ENCODE data around the gene KCTD1. TPM values are rescaled to one million over a fixed set of nuclear protein-coding genes. Genes with fewer than 3 reads are reported as not detected.
A peak's percentile ranks its signal among the peaks of the same experiment; 100 is the strongest.

The KCTD1 gene
- total and polyA plus RNA-seq, 2 donors from 2014 or later, result 48.5 to 83.7 TPM

GRCh38 chr18:26546875-26547645 is 1.3 kb downstream of the KCTD1 start:
- Histone ChIP-seq H3K4me1 (ENCODE audit: control insufficient read depth in 2 of 3, insufficient read depth in 2 of 3, low read depth in 1 of 3, low read length in 3 of 3) (peaks cover 0 to 29% (median 10%) of the 10 kb centered on the region in 3 donors), H3K27me3 (ENCODE audit: control insufficient read depth, insufficient read depth, low read length) (peaks cover 6% of the 10 kb centered on the region), H3K9ac (ENCODE audit: low read length in 3 of 3) (peak overlapping the region in 2 of 3 donors; percentile 33 to 68), H3K9me3 (ENCODE audit: control insufficient read depth in 2 of 3, insufficient read depth in 1 of 3, low read length in 3 of 3) (no peaks in the 10 kb centered on the region), H3K27ac (ENCODE audit: low read depth in 2 of 2, low read length in 2 of 2) (peak overlapping the region; percentile 25 to 87), H3K4me3 (ENCODE audit: low read length in 3 of 3) (peak overlapping the region; percentile 64 to 71 (median 68)), H3K36me3 (ENCODE audit: control insufficient read depth in 2 of 3, insufficient read depth in 3 of 3, low read length in 3 of 3) (no peaks in the 10 kb centered on the region)
- peak in 4 of 5 donors; percentile 57 to 80 (median 69) for DNase-seq
- no peak for FAIRE-seq
- TF ChIP-seq CTCF (IDR thresholded peaks at IDR 0.05; ENCODE audit: borderline replicate concordance, extremely low read depth, insufficient read depth), result no peak
- intact Hi-C loops (cut with DNase I), result no loop called here

- intact Hi-C loops (cut with DNase I), result no loop called here
- DNase-seq (peak in 3 of 5 donors; percentile 43 to 88 (median 82)), FAIRE-seq (no peak)
- H3K36me3 ChIP-seq (ENCODE audit: control insufficient read depth in 2 of 3, insufficient read depth in 3 of 3, low read length in 3 of 3), result no peaks in the 10 kb centered on the region
- peaks cover 2% of the 10 kb centered on the region for H3K27me3 ChIP-seq (ENCODE audit: control insufficient read depth, insufficient read depth, low read length)
- peaks cover 0 to 29% (median 10%) of the 10 kb centered on the region in 3 donors for H3K4me1 ChIP-seq (ENCODE audit: control insufficient read depth in 2 of 3, insufficient read depth in 2 of 3, low read depth in 1 of 3, low read length in 3 of 3)
- no peaks in the 10 kb centered on the region for H3K9me3 ChIP-seq (ENCODE audit: control insufficient read depth in 2 of 3, insufficient read depth in 1 of 3, low read length in 3 of 3)
- peak overlapping the region; percentile 46 to 47 for H3K27ac ChIP-seq (ENCODE audit: low read depth in 2 of 2, low read length in 2 of 2)
- peak overlapping the region; percentile 60 to 71 (median 67) for H3K4me3 ChIP-seq (ENCODE audit: low read length in 3 of 3)
- TF ChIP-seq CTCF (IDR thresholded peaks at IDR 0.05; ENCODE audit: borderline replicate concordance, extremely low read depth, insufficient read depth), result no peak
- peak overlapping the region in 2 of 3 donors; percentile 32 to 68 for H3K9ac ChIP-seq (ENCODE audit: low read length in 3 of 3)
These were observed 2.0 kb downstream of the KCTD1 start for GRCh38 chr18:26546170-26546874.

GRCh38 chr18:26545335-26546123 is 2.8 kb downstream of the KCTD1 start:
- H3K36me3 ChIP-seq (ENCODE audit: control insufficient read depth in 2 of 3, insufficient read depth in 3 of 3, low read length in 3 of 3), result no peaks in the 10 kb centered on the region
- peaks cover 0 to 29% (median 8%) of the 10 kb centered on the region in 3 donors for H3K4me1 ChIP-seq (ENCODE audit: control insufficient read depth in 2 of 3, insufficient read depth in 2 of 3, low read depth in 1 of 3, low read length in 3 of 3)
- DNase-seq (peak in 1 of 5 donors; percentile 34), FAIRE-seq (no peak)
- no peaks in the 10 kb centered on the region for H3K9me3 ChIP-seq (ENCODE audit: control insufficient read depth in 2 of 3, insufficient read depth in 1 of 3, low read length in 3 of 3)
- H3K27me3 ChIP-seq (ENCODE audit: control insufficient read depth, insufficient read depth, low read length), result no peaks in the 10 kb centered on the region
- peak overlapping the region; percentile 60 to 71 (median 67) for H3K4me3 ChIP-seq (ENCODE audit: low read length in 3 of 3)
- peak overlapping the region in 1 of 2 donors; percentile 64 for H3K27ac ChIP-seq (ENCODE audit: low read depth in 2 of 2, low read length in 2 of 2)
- TF ChIP-seq CTCF (IDR thresholded peaks at IDR 0.05; ENCODE audit: borderline replicate concordance, extremely low read depth, insufficient read depth), result no peak
- intact Hi-C loops (cut with DNase I), result no loop called here
- H3K9ac ChIP-seq (ENCODE audit: low read length in 3 of 3), result peak overlapping the region in 2 of 3 donors; percentile 32 to 53

Measured in kidney (tissue), 14 donors.